Iris pigment epithelial cell (primary cell): Measurements from ENCODE around the gene MAGEC2.

Experiments
- DNase-seq: peaks from one replicate; pipeline ENCODE4 v3.0.0-alpha.2; 2011; ENCODE audit warnings: low read depth

Gene MAGEC2

GRCh38 chrX:142204522-142205433 lies at the start of gene MAGEC2:
Gene MAGEC2, minus strand, starts transcription at chrX:142205290. Its CDS starts 1,303 bp downstream, at chrX:142203987.
- no peak for DNase-seq

- no peak for DNase-seq
These were observed 46.6 kb upstream of the MAGEC2 start for GRCh38 chrX:142251680-142252079.

- no peak for DNase-seq
These were observed 46.1 kb upstream of the MAGEC2 start for GRCh38 chrX:142251202-142251601.

- no peak for DNase-seq
These were observed 45.4 kb upstream of the MAGEC2 start for GRCh38 chrX:142250502-142250901.

- no peak for DNase-seq
These were observed 44.6 kb upstream of the MAGEC2 start for GRCh38 chrX:142249721-142250120.

GRCh38 chrX:142244568-142244967 lies 39.5 kb upstream of the MAGEC2 start:
- no peak for DNase-seq

GRCh38 chrX:142238536-142238935 lies 33.4 kb upstream of the MAGEC2 start:
- DNase-seq = no peak

GRCh38 chrX:142233400-142233799 lies 28.3 kb upstream of the MAGEC2 start:
- no peak for DNase-seq

- no peak for DNase-seq
These were observed 9.0 kb upstream of the MAGEC2 start for GRCh38 chrX:142214081-142214480.

GRCh38 chrX:142201113-142201512 lies 4.0 kb downstream of the MAGEC2 start:
- DNase-seq = no peak

- no peak for DNase-seq
These were observed 19.0 kb downstream of the MAGEC2 start for GRCh38 chrX:142186103-142186502.

GRCh38 chrX:142184756-142185602 lies 20.1 kb downstream of the MAGEC2 start:
- no peak for DNase-seq

GRCh38 chrX:142156567-142156966 lies 48.5 kb downstream of the MAGEC2 start:
- DNase-seq = no peak
